Ovary (tissue), 9 donors: ENCODE results near the gene REEP1. TPM values are rescaled to one million over a fixed set of nuclear protein-coding genes. Genes with fewer than 3 reads are reported as not detected.

ENCODE experiments used
- DNase-seq, 5 donors: peaks; one replicate each; pipeline ENCODE4 v3.0.0-alpha.2; 2019 to 2020
- H3K27ac ChIP-seq, 2 donors: fragments of 200-600 bp; one replicate each; pipeline versions ENCODE4 v1.5.1 to v1.8.0; 2019 to 2022
- H3K27me3 ChIP-seq: fragments of 200-600 bp; one replicate; pipeline ENCODE4 v1.8.0; 2022
- H3K36me3 ChIP-seq: fragments of 200-600 bp; sonication (generic); one replicate; pipeline ENCODE4 v1.5.1; 2019
- H3K4me1 ChIP-seq: one replicate; pipeline ENCODE4 v1.8.1; 2013; ENCODE audit warnings: mild to moderate bottlenecking, moderate library complexity; ENCODE audit not compliant: insufficient read depth
- H3K4me3 ChIP-seq: fragments of 200-600 bp; sonication (generic); one replicate; pipeline ENCODE4 v1.5.1; 2017
- H3K9me3 ChIP-seq, 2 donors: fragments of 200-600 bp in 1 of 2; sonication (generic) in 1 of 2; one replicate each; pipeline versions ENCODE4 v1.5.1 to v1.8.1; 2013 to 2019; ENCODE audit warnings: mild to moderate bottlenecking in 1 of 2, moderate library complexity in 1 of 2
- EP300 ChIP-seq: sonication (generic); formaldehyde crosslinking; IDR thresholded peaks from one replicate; pipeline ENCODE4 v1.6.1; 2017; ENCODE audit warnings: antibody characterized with exemption
- POLR2A ChIP-seq: fragments of 450-650 bp; IDR thresholded peaks from one replicate; pipeline ENCODE4 v1.6.1; 2017; ENCODE audit warnings: antibody characterized with exemption, mild to moderate bottlenecking, moderate library complexity
- WGBS, 3 donors: extraction: QIAGEN DNeasy Blood & Tissue Kit in 1 of 3; methylation state at CpG; one replicate each; pipeline versions ENCODE4 v1.1.5 to v1.1.7; 2013 to 2017; 5-methylcytosine and 5-hydroxymethylcytosine counted together
- intact Hi-C, 4 donors: fragments of 100-400 bp; cut with DNase I; formaldehyde crosslinking; loops; one replicate each; pipeline versions ENCODE4 v1.11.0 to v1.15.1; 2022 to 2023
- polyA plus RNA-seq, 2 donors: library from polyadenylated mRNA; stranded (reverse); fragments of 200-250 nt in 1 of 2; fragments of 350-450 nt in 1 of 2; fragmentation: Illumina TruSeq in 1 of 2; extraction: RNeasy Lipid Tissue Mini Kit (QIAGEN cat#74804) in 1 of 2; gene quantifications; one replicate each; pipeline ENCODE4 v1.2.3, GENCODE V29; 2013 to 2014
- total RNA-seq, 7 donors: library from RNA; depleted of rRNA in 2 of 7; stranded (reverse); fragments of >200 nt in 2 of 7; fragmentation: NEBNext Ultra II Directional in 3 of 7; extraction: Animal tissue kit (Norgen Biotek cat#: 25700) in 3 of 7; gene quantifications; one replicate each; pipeline versions ENCODE4 v1.1.0 to v1.2.4, GENCODE V29; 2016 to 2023
- TF ChIP-seq, protein P1 (sequence below), 3 donors: fragments of 450-650 bp in 2 of 3; fragments of 200-600 bp in 1 of 3; IDR thresholded peaks; one replicate each; pipeline versions ENCODE4 v1.5.1 to v1.8.0; 2016 to 2022; ENCODE audit warnings: antibody characterized with exemption in 3 of 3, mild to moderate bottlenecking in 1 of 3
- donor health status: DM: no; HTN: no; CAD: no; lungs with moderate emphysema.
- donor health status: DM: no; HTN: no; CAD: no.
- donor health status: Bipolar disorder and iron deficiency.
- donor health status: DM: yes; HTN: yes; CAD: no.
- donor health status: DM: no; HTN: no; CAD: no.
- donor health status: DM: yes; HTN: yes; CAD: no.

The REEP1 gene
- total and polyA plus RNA-seq, 9 donors, result 0.58 to 35.7 (median 2.0) TPM

DNA sequence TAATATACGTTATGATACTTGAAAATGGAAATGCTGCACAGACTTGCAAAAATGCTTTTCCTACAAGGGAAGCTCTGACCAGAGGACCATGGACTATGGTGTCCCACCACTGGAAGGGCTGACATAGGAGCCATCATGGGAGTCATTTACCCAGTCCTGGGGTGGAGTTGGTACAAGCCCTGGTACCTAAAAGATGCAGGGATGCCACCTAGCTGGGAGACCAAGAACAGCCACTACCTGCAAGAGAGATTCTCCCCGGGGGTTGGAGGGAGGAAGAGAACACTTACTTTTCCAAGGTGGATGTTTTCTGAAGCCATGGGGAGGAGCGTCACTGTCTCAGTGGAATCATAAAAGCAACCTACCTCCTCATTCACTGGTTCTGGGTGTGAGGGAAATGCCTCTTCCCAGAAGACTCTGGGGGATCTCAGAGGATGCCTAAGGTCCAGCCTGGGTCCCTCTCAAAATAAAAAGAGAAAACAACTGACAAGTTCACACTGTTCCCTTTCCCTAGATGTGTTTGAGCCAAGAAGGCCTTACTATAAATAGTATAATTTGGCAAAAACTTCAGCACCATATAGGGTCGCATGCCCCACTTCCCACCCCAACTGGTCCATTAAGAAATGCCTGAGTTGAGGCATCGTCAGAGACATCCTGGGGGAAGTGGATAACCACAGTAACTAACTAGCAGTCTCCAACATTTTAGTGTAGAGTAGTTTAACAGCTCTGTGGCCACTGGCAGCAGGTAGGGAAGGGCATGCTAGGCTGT, 39.9 kb downstream of the REEP1 start:
- Histone ChIP-seq H3K9me3 (no peaks in the 10 kb centered on the region), H3K36me3 (no peaks in the 10 kb centered on the region), H3K27ac (no peak overlapping the region), H3K27me3 (no peaks in the 10 kb centered on the region), H3K4me1 (peaks cover 9% of the 10 kb centered on the region), H3K4me3 (no peak overlapping the region)
- WGBS, 3 donors, result 63 to 72% (median 64%) methylated on average over 5 of the region's 5 CpGs
- no peak for DNase-seq
- TF ChIP-seq, protein P1, sequence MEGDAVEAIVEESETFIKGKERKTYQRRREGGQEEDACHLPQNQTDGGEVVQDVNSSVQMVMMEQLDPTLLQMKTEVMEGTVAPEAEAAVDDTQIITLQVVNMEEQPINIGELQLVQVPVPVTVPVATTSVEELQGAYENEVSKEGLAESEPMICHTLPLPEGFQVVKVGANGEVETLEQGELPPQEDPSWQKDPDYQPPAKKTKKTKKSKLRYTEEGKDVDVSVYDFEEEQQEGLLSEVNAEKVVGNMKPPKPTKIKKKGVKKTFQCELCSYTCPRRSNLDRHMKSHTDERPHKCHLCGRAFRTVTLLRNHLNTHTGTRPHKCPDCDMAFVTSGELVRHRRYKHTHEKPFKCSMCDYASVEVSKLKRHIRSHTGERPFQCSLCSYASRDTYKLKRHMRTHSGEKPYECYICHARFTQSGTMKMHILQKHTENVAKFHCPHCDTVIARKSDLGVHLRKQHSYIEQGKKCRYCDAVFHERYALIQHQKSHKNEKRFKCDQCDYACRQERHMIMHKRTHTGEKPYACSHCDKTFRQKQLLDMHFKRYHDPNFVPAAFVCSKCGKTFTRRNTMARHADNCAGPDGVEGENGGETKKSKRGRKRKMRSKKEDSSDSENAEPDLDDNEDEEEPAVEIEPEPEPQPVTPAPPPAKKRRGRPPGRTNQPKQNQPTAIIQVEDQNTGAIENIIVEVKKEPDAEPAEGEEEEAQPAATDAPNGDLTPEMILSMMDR (IDR thresholded peaks at IDR 0.05), result no peak
- TF ChIP-seq EP300 (no peak), POLR2A (no peak)
- intact Hi-C loops, result no loop called here

DNA sequence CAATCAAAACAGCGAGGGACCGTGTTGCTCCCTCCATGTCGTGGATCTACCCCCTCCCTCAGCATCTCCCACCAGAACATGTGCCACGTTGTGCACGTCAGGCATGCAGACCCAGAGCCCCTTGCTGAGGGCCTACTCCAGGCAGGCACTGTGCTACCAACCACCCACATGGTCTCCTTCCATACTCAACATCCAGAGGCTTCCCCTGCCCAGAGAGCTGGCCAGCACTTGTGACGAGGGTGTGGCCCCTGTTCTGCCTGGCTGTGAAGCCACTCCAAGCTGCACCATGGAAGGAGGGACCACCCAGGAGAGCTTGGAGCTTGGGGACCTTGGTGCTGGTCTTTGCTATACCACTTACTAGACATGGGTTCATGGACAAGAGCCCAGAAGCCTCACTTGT, 40.5 kb downstream of the REEP1 start:
- intact Hi-C loops, result no loop called here
- H3K4me1 ChIP-seq, result peaks cover 8% of the 10 kb centered on the region
- H3K27ac ChIP-seq, result no peak overlapping the region

DNA sequence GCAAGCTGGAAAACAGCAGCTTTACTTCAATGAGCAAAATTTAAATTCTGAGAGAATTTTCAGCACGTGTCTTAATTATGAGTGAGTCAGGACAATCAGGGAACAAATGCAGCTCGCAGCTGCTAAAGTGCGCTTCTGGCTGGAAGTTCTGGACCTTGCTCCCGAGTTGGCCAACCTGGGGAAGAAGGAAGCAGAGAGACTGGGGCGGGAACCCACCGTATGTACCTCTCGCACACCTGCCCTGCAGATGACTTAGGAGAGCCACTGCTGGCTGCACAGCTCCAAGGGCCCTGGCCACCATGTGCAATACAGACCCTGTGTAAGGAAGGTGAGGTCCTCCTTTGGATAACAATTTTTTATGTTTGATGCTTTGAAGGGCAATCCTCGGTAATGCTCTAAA, 42.4 kb downstream of the REEP1 start:
- Histone ChIP-seq H3K27ac (no peak overlapping the region), H3K9me3 (no peaks in the 10 kb centered on the region), H3K27me3 (no peaks in the 10 kb centered on the region), H3K36me3 (no peaks in the 10 kb centered on the region), H3K4me3 (no peak overlapping the region), H3K4me1 (peaks cover 2% of the 10 kb centered on the region)
- DNase-seq, result no peak
- intact Hi-C loops, result no loop called here
- TF ChIP-seq POLR2A (no peak), EP300 (no peak)
- TF ChIP-seq, protein P1 (IDR thresholded peaks at IDR 0.05), result no peak
- WGBS, 3 donors, result 89 to 91% (median 89%) methylated on average over 8 of the region's 8 CpGs

More for the DNA sequence above, 40.5 kb downstream of the REEP1 start:
- WGBS, 3 donors, result 77 to 88% (median 84%) methylated on average over 6 of the region's 6 CpGs
- TF ChIP-seq POLR2A (no peak), EP300 (no peak)
- TF ChIP-seq, protein P1 (IDR thresholded peaks at IDR 0.05), result no peak
- DNase-seq, result no peak
- no peak overlapping the region for H3K4me3 ChIP-seq
- no peaks in the 10 kb centered on the region for H3K9me3 ChIP-seq
- H3K27me3 ChIP-seq, result no peaks in the 10 kb centered on the region
- no peaks in the 10 kb centered on the region for H3K36me3 ChIP-seq

DNA sequence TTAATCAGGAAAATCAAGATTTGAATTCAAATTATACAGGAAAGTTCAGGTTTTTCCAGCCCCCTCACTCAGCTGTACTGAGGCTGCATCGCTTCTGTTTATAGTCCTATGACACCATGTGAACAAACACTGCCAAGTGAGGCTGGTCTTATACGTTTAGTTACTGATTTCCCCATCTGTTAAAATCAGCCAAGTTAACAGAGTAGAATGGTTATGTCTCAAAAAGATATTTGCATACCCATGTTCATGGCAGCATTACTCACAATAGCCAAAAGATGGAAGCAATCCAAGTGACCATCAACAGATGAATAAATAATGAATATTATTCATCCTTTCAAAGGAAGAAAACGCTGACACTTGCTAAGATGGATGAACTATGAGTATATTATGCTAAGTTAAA, 43.8 kb downstream of the REEP1 start:
- intact Hi-C loops, result no loop called here
- no peak overlapping the region for H3K4me3 ChIP-seq
- H3K27me3 ChIP-seq, result no peaks in the 10 kb centered on the region
- H3K27ac ChIP-seq, result no peak overlapping the region
- WGBS, 3 donors, result 54 to 60% (median 55%) methylated on average over 3 of the region's 3 CpGs
- no peaks in the 10 kb centered on the region for H3K36me3 ChIP-seq
- TF ChIP-seq, protein P1 (IDR thresholded peaks at IDR 0.05), result no peak
- TF ChIP-seq POLR2A (no peak), EP300 (no peak)
- no peak for DNase-seq
- no peaks in the 10 kb centered on the region for H3K9me3 ChIP-seq
- H3K4me1 ChIP-seq, result no peaks in the 10 kb centered on the region
